Non-pigmented ciliary epithelial cell (primary cell): ENCODE measurements around the gene ANKRD49.
A peak's percentile ranks its signal among the peaks of the same experiment; 100 is the strongest.
"Not testable (repeated sequence)": the region's sequence is repeated elsewhere in the genome, so short reads cannot be mapped to it uniquely, and the experiment has no call there.

Source experiments
- DNase-seq: peaks from one replicate; pipeline ENCODE4 v3.0.0-alpha.2; 2010; ENCODE audit warnings: low read depth

The ANKRD49 gene, protein sequence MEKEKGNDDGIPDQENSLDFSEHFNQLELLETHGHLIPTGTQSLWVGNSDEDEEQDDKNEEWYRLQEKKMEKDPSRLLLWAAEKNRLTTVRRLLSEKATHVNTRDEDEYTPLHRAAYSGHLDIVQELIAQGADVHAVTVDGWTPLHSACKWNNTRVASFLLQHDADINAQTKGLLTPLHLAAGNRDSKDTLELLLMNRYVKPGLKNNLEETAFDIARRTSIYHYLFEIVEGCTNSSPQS

GRCh38 chr11:94493281-94494125, at the start of gene ANKRD49, which contains the start of gene MRE11:
Gene ANKRD49 (plus strand): TSS chr11:94493984. CDS start chr11:94496694, 2,710 bp downstream.
Gene MRE11 (minus strand): TSS chr11:94493844. CDS start chr11:94492801, 1,043 bp downstream.
- DNase-seq = peak; percentile 94

- no peak for DNase-seq
These were observed 48.1 kb upstream of the ANKRD49 start for GRCh38 chr11:94445641-94446040.

GRCh38 chr11:94447149-94447548, 46.6 kb upstream of the ANKRD49 start:
- DNase-seq = no peak

- DNase-seq = no peak
These were observed 44.8 kb upstream of the ANKRD49 start for GRCh38 chr11:94449029-94449428.

GRCh38 chr11:94449437-94449836, 44.3 kb upstream of the ANKRD49 start:
- no peak for DNase-seq

DNA sequence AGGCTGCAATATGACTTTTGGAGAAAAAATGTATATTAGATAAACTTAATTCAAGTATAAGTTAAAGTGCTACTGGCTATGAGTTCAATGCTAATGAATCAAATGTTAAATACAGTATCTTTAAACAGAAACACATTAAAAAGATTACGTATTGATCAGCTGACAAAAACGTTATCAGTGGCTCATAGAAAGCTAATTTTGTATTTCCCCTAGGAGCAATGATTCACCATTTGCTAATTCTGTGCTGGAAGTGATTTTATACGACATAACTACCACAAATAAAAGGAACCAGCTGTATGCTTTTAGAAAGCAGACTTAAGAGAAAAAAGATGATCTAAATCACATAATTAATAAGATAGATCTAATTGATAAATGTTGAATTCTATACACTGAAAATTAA, 43.7 kb upstream of the ANKRD49 start:
- no peak for DNase-seq

- DNase-seq = no peak
These were observed 40.8 kb upstream of the ANKRD49 start for GRCh38 chr11:94452988-94453387.

DNA sequence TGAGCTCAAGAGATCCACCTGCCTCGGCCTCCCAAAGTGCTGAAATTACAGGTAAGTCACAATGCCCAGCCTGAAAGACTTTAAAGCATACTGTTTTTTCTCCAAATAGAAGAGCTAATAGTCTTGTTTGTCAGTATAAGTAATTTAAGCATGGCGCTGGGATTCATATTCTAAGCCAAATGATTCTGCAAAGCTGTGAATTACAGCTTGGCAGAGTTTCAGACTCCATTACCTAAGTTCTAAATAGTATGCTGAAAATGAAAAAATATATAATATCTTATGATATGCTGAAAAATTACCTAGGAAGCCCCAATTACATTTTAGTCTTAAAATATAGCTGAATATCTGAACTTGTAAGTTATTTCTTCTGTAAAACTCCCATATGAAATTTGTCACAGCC, 39.5 kb upstream of the ANKRD49 start:
- no peak for DNase-seq

- no peak for DNase-seq
These were observed 37.9 kb upstream of the ANKRD49 start for GRCh38 chr11:94455861-94456260.

- DNase-seq = no peak
These were observed 36.4 kb upstream of the ANKRD49 start for GRCh38 chr11:94457118-94458029.

- no peak for DNase-seq
These were observed 34.2 kb upstream of the ANKRD49 start for GRCh38 chr11:94459576-94459975.

DNA sequence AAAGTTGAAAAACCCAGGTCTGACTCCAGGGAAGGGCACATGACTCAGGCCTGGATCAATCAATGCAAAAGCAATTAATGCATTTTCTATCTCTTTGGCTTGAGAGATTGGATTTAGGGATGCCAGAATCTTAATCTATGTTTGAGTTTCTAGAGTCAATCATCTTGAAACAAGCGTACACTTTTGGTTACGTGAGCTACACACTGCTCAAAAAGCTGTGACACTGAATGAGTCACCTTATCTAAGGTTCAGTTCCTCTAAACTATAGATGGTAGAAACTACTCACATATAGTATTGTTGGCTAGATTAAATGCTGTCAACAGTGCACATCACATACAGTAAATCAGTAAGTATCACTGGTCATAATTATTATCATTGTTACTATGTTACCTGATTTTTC, 24.4 kb upstream of the ANKRD49 start:
- no peak for DNase-seq

- no peak for DNase-seq
These were observed 20.6 kb upstream of the ANKRD49 start for GRCh38 chr11:94472916-94473799.

DNA sequence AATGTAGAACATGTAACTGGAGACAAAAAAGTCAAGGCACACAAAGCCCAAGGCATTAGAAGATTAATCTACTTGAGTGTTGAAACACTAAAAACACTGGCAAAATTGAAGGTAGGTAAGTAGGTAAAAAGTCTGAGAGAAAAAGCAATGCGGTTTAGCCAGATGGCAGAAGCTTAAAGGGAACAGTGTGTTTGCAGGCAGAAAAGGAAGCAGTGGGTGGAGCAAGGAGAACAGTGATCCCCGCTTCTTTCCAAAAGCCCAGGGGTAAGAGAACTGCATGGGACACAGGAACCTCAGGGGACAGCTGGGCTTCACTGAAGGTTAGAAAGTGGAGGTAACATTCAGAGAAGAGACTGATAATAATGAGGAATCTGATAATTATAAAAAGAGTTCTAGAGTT, 16.2 kb upstream of the ANKRD49 start:
- no peak for DNase-seq

- DNase-seq = no peak
These were observed 12.4 kb upstream of the ANKRD49 start for GRCh38 chr11:94481342-94481741.

- DNase-seq = no peak
These were observed 7.7 kb upstream of the ANKRD49 start for GRCh38 chr11:94486068-94486467.

- no peak for DNase-seq
These were observed 419 bp downstream of the ANKRD49 start for GRCh38 chr11:94494126-94494680.

DNA sequence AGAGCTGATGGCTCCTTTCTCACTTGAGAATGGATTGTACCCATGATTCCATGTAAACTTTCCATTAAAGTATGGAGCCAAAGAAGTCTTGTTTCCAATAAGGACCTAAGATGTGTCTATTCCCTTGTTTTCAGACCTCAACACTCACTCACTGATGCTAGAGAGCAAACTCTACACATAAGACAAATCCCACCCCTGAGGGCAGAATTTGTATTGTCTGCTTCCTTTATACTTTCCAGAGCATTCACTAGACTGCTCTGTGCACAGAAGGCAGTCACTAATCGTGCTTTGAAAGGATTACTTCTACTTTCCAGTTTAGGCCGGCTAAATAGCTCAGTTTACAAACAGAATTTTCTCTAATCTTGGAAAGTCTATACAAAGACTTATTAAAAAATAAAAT, 6.4 kb downstream of the ANKRD49 start:
- no peak for DNase-seq

- no peak for DNase-seq
These were observed 7.7 kb downstream of the ANKRD49 start for GRCh38 chr11:94501522-94501921.

- DNase-seq = peak; percentile 41
These were observed 11.0 kb downstream of the ANKRD49 start for GRCh38 chr11:94504689-94505293.

GRCh38 chr11:94506513-94506912, 12.7 kb downstream of the ANKRD49 start:
- DNase-seq = not testable (repeated sequence)
